Middle frontal gyrus (tissue), 1 donor: ENCODE results near the gene UNC93A.
"Not testable (repeated sequence)": the region's sequence is repeated elsewhere in the genome, so short reads cannot be mapped to it uniquely, and the experiment has no call there.

ENCODE experiments used
- DNase-seq: peaks from one replicate; pipeline ENCODE4 v3.0.0-alpha.2; 2015; ENCODE audit warnings: low spot score; ENCODE audit errors: extremely low spot score

UNC93A gene

GRCh38 chr6:167309355-167310192 is 18.5 kb downstream of the UNC93A start:
- DNase-seq = not testable (repeated sequence)

DNA sequence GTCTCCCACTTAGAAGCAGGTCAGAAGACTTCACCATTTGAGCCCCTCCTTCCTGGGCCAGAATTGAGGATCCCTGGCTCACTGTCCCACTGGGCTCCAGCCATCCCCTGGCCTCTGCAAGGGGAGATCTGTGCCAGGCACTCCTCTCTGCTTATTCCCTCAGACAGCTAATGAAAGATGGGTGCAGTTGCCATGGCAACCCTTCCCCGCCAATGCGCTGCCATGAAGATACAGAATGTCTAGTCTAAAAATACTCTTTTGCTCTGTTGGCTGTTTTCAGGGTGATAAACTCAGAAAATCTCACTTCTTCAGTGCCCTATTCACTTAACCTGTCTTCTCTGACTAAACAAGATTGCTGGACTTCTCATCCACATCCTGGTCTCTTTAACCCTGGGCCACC is 20.2 kb downstream of the UNC93A start:
- DNase-seq = peak; percentile 34

DNA sequence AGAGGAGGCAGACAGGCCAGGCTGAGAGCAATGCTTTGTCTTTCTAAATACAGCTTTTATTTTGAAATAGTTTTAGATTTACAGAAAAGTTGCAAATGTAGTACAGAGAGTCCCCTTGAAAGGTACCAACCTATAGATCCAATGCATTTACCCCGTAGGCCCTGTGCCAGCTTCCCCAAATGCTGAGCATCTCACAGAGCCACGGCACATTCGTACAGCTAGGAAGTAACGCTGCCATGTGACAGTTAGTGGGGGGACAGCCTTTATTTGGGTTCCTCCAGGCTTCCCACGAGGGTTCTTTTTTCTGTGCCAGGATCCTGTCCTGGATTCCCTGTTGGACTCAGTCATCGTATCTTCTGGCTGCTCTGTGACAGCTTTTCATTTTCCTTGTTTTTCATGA is 20.6 kb downstream of the UNC93A start:
- not testable (repeated sequence) for DNase-seq

DNA sequence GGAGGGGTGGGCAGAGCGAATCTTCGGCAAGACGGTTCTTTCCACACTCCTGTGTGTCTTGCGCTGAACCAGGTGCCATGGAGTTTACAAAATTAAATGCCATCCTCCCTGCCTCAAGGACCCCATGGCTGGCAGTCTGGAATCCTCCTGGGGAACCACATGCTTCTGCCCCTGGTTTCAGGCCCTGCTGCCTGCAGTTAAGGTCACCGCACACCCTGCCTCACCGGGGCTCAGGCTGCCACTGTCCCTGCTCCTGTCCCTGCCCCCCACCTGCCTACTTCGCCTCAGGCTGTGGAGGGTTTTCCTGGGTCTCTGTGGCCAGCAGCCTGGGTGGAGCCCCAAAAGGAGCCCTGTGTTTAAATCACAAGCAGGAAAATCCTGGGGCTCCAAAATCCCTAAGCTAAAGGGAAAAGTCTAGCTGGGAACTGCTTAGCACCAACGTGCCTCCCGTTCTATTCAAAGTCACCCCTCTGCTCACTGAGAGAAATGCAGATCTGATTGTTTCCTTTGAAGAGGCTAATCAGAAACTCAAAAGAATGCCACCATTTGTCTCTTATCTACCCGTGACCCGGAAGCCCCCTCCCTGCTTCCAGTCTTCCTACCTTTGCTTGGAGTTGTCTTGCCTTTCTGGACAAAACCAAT is 23.2 kb downstream of the UNC93A start:
- no peak for DNase-seq

DNA sequence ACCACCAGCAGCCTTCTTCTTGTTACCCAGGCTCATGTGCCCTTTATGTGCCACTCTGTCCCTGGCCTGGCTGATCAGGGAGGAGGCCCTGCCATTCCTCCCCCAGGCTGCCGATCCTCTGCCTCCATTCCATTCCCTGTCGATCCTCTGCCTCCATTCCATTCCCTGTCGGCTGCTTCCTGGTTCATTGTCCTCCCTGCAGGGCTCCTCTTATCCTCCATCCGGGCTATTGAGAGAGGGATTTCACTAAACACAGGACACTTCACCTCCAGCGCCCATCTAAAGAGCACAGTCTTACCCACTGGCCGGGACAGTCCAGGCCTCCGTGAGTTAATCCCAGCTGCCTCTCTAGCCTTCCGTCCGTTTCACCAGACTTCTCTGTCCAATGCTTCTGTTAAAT is 26.1 kb downstream of the UNC93A start:
- DNase-seq = no peak

GRCh38 chr6:167318354-167318753 is 27.2 kb downstream of the UNC93A start:
- not testable (repeated sequence) for DNase-seq

DNA sequence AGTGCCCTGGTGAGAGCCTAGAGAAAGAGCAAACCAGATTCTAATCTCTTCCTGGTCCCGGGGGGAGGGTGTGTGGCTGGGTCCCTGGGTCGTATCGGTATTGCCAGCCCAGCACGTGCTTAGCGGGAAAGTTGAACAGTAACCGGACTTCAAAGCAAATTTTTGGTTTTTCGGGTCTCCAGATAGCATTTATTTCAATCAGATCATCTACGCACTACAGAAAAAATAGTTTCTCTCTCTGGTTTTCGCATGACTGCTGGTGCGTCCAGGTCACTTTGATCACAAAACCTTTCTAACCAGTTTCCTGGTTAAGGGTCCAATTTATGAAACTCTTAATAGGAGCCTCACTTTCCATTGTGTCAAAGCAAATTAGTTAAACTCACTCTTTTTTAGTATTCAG is 27.7 kb downstream of the UNC93A start:
- DNase-seq = not testable (repeated sequence)

DNA sequence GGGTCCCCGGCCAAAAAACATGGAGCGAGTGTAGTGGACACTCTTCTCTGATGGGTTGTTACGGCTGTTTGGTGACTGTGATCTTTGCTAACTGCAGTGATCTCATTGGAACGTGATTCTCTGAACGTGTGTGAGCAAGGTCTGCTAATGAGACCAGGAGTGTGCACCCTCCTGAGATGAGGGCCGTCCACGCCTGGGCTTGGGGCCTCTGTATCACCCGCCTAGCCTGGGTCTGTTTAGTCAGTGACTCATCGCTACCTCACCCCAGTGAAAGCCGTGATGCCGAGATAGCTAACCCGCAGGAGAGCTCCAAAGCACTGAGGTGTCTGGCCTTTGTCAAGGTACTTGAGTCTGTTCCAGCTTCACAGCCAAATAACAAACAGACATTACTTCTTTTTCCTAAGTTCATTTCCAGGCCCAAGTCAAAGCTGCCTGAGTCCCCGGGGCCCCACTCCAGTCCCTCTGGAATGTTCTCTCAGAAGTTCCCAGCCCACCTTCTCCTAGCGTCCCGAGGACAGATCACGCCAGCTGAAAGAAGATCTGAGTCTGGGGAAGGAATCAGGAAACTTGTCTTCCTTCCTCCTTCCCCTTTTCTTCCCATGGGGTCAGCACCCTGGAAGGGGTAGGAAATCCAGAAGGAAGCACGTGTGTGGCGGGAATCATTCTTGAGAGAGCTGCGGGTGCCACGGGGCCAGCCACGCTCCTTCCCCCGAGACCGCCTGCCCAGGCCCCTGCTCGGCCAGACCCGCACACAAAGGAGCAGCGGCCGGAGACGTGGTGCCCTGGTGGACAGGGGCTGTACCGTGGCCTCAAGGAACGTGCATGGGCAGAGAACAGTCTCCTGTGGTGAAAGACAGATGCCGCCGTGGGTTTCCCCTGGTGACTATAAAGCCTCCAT is 29.0 kb downstream of the UNC93A start:
- DNase-seq = not testable (repeated sequence)

GRCh38 chr6:167320754-167321056 is 29.6 kb downstream of the UNC93A start:
- not testable (repeated sequence) for DNase-seq

DNA sequence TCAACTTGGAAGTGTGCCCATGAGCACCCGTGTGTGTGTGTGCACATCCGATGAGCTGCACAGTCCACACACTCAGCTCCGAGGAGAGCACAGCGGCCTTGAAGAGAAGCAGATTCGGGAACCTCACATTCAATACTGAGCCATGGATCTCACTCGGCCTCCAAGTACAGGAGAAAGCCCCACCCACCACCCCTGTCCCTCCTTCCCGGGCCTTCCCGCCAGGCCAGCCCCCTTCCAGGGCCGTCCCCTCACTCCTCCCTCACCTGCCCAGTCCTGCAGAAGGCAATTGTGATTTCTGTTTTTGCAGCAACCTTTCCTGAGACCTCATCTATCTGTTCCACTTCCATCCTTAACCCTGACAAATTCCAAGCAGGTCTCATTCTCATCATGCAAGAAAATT is 30.1 kb downstream of the UNC93A start:
- DNase-seq = not testable (repeated sequence)

- DNase-seq = no peak
Observed at GRCh38 chr6:167323111-167323510, 32.0 kb downstream of the UNC93A start.

DNA sequence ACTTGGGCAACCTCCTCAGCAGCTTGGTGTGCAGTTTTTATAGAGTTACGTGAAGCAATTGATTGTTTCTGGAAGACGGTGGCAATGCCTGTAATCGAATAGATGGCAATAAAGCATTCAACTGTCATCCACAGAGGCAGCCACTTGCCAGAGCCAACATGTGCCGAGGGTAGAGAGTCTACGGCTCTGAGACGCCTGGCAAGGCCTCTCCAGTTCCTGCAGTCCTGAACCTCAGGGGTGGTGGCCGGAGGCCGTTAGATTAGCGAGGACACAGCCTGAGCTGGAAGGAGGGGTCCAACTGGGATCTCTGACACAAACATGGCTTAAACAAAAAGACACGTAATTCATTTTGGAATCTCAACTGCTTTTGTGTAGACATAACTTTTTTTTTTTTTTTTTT is 33.0 kb downstream of the UNC93A start:
- no peak for DNase-seq

DNA sequence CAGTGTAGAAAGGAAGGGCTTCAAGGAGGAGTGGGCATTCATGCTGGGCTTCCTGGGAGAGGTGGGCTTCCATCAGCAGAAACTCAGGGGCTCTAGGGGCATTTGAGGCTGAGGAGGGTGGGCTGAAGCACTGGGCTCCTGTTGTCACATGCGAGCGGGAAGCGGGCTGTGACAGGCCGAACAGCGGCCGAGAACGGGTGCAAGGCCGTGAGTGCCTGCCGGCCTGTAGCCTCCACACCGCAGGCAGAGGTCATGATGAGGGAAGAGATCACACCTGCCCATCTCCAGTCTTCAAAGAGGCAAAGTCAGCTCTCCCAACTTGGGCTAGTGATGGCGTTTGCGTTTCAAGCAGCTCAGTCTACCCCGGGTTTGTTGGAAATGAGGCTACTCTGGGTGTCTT is 34.7 kb downstream of the UNC93A start:
- no peak for DNase-seq

DNA sequence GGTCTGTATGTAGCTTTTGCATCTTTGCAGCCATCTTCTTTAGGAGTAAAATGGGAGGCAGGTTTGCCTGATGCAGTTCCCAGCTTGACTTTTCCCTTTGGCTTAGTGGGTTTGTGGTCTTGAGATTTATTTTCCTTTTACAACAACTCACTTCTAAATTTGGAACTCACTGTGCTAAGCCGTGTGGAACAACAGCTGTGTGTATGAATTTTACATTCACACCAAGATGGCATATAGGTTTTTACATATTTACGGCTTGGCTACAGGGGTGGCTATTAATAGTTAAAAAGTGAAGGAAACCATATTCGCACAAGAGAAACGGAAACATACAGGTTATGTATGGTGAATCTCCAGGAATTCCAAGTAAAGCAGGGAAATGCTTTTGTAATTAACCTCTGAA is 36.3 kb downstream of the UNC93A start:
- DNase-seq = no peak

DNA sequence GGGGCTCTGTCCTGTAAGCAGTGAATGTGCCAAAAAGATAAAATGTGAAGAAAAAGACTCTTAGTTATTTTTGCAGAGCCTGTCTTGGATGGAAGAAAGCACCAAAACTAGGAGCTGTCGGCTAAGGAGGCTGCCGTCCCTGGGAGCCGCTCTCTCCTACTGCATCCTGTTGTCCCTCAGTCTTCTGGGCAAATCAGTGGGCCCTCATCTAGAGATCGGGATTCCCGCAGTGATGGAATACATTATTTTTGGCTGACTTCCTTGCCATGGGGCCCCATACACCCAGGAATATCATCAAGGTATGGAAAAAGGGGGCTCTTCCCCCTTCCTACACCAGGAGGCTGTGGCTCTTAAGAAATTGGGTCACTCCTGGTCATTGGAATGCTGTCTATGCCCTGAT is 37.0 kb downstream of the UNC93A start:
- no peak for DNase-seq

GRCh38 chr6:167329014-167329413 is 37.9 kb downstream of the UNC93A start:
- DNase-seq = no peak

- DNase-seq = no peak
Observed at GRCh38 chr6:167330750-167331149, 39.6 kb downstream of the UNC93A start.

DNA sequence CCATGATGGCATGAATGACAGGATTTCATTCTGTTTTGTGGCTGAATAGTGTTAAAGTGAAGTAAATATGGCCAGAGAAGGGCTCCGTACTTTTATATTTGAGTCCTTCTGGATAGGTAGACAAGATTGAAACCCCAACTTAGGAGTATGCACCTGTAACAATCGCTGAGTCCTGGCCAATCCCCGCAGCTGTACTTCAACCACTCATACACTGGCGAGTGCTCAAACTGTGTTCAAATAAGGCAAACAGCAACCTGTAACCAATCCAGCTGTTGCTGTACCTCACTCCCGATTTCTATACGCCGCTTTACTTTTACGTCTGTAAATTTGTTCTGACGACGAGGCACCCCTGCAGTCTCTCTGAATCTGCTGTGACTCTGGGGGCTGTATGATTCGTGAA is 40.5 kb downstream of the UNC93A start:
- no peak for DNase-seq

GRCh38 chr6:167336844-167337630 is 45.9 kb downstream of the UNC93A start:
- no peak for DNase-seq

- no peak for DNase-seq
Observed at GRCh38 chr6:167337675-167338449, 46.7 kb downstream of the UNC93A start.
